Activated T-helper 9 cell treated with anti-CD3 and anti-CD28 coated beads, Interleukin-2, amount 50 U/mL, for 16 hours (primary cell): Measurements from ENCODE around the gene PTPRJ.

Experiments
- DNase-seq: peaks from one replicate; pipeline ENCODE4 v3.0.0-alpha.2; 2020; ENCODE audit warnings: low read depth

Gene PTPRJ

DNA sequence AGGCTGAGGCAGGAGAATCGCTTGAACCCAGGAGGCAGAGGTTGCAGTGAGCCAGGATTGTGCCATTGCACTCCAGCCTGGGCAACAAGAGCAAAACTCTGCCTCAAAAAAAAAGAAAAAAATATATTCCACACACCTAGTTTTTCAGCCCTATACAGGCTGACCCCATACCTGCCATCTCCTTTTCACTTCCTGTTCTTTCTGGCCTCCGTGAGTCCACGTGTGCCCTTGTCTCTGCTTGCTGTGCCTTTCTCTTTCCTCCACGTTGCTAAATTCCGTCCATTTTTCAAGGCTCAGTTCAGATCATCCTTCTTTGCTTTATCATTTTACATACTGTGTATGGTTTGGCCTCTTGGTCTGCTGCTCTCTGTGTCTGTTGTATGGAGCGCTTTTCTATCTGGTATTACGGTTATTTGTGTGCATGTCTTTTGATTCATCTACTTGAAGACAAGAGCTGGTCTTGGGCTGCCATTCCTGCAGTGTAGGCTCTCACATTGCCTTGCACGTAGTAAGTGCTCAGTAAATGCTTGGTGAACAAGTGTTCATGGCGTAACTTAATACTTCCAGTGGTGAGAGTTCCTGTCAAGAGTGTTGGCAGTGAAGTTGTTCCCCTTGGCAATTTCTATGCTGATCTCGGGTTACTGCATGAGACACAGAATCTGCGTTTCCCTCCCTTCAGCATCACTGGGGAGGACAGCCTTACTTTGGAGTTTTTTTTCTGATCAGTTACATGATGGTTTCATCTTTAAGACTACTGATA lies 57.5 kb downstream of the PTPRJ start:
- DNase-seq = no peak

DNA sequence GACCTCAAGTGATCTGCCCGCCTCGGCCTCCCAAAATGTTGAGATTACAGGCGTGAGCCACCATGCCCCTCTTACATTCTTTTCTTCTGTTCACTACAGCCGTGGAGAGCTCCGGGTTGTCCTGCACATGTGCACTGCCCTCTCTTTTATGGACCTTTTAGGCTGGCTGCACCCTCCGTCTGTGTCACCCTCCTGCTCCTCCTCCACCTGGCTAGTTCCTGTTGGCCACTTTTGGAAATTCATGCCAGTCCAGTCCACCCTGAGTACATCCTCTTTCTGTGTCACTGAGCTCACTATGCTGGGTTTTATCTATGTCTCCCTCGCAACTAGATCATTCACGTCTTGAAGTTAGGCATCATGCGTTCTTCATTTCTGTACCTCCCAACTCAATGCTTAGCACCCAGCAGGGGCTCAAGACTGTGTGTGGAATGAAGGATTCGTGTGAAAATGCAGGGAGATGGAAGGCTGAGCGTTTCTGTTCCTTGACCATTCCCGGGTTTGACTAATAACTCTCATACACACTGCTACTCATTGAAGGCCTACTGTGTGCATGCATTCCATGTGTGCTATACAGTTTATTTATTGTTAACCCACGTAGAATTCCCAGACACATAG lies 60.6 kb downstream of the PTPRJ start:
- DNase-seq = no peak

DNA sequence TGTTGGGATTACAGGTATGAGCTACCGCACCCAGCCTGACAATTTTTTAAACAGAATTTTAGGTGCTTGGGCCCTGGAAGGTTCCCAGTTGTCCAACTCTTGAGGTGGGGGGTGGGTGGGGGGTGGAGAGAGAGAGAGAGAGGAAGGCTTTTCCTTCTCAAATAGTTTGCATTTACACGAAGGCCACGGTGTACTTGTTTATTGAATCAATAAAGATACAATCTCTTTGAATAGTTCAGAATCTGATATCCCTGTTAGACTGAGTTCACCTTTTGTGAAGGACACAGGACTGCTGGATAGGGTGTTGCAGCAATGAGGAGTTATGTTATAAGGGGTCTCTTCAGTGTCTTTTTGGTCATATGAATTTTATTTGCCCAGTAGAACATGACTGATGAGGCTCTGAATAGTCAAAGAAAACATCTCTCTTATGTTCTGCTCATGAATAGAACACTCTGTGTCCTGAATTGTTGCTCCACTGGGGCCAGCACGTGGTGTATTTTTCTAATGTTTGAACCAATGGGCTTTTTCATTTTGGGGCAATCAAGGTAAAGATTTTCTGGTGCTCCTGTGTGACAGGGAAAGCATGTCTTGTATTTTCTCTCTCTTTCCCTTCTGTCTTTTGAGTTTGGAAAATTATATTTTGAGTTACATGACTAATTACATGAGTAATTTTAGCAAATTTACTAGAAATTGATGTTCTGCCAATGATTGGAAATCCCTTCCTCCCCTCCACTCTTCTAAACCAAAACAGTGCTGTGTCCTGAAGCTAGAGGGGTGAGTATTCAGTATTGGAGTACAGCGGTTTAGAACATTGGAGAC lies 61.7 kb downstream of the PTPRJ start:
- no peak for DNase-seq

DNA sequence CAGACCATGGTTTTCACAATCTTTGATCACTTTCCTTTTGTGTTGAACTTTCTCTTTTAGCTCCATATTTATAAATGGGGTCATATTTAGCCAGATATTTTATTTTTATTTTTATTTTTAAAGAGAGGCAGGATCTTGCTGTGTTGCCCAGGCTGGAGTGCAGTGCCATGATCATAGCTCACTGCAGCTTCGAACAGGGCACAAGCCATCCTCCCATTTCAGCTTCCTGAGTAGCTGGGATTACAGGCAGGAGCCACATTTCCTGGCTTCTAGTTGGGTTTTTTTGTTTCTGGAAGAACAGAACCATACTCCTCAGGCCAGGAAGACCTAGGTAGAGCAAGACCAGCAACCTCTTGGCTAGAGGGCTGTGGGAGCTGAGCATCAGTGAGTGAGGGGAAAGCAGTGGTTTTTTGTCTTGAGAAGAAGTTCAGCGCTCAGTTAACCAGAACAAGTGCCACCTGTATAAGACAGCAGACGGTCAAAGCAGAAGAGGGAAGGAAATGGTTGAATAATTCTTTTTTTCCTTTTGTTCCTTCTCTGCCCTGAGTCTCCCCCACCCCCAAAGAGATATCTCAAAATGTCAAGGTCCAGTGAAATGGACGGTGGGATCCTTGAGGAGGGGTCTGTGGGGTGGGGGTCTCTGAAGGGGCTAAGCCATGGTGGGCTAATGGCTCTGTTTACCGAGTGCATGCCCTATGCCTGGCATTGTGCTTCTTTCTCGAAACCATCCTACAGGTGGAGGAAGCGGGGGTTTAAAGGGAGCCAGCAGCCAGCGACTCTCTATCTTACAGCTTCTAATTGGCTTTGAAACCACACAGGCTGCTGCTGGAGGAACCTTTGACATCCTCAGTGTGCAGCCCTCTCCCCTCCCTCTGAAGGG lies 63.0 kb downstream of the PTPRJ start:
- DNase-seq = no peak

DNA sequence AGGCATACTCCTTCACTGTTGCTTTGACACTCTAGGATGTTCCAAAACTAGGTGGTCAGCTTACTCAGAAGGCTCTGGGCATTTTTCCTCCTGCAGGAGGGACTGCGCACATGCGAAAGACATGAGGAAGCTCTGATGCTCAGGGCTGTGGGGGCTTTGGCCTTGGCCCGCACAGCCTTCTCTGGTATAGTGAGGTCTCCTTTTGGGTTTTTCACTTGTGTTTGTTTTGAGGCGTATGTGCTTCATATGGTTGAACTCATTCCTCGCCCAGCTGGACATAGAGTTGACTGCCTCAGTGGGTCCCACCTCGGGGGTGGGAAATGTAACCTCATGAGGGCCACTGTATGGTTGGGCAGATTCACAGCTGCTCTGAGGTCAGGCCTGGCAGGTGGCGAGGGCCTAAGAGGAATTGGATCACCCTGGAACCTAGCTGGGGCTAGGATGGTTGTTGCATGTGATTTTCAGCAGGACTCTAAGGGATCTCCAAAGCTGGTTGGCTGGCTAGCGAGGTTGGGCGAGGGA lies 63.7 kb downstream of the PTPRJ start:
- DNase-seq = no peak

DNA sequence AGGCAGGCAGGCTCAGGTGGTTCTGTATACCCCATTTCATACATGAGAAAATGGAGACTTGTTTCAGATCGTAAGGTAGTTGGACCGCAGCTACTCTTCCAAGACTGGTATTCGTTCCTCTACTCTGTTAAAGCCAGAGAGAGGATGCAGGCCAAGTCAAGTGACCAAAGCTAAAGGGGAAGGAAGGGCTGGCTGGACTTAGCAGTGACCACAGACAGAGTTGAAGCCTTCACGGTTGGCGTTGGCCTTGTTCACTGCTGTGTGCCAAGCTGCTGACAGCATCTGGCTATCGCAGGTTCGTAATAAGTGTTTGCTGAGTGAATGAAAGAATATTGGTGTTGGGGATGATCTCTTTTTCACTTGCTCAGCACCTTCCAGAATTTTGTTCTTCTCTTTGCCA lies 64.2 kb downstream of the PTPRJ start:
- no peak for DNase-seq

DNA sequence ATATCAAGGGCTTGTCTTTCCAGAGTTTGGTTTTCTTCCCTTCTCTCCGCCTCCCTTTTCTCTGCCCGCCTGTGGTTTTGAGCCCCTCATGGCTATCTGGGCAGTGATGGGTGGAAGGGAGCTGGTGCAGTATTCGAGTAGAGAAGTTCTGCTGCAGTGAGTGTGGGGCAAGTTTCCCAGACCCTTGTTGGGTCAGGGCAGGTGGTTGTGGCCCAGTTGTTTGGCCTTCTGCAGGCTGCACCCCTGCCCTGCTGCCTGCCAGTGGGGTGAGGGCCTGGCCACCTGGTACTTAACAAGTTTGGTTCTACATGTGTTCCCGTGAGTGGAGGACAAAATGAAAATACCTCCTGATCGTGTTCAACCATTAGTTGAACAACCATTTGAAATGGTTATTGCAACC lies 65.2 kb downstream of the PTPRJ start:
- no peak for DNase-seq

DNA sequence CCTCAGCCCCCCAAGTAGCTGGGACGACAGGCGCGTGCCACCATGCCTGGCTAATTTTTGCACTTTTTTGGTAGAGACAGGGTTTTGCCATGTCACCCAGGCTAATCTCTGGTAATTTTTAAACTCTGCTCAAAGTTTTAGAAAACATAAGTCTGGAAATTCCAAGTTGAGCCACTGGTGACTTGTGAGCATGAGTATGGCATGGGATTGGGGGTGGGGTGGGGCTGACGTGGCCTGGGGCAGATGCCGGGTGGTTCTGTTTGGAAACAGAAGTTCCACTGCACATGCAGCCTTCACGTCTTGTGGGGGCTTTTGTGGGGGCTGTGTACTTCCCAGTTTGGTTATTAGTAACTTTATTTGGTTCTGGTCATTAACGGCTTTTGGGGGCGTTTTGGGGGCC lies 67.3 kb downstream of the PTPRJ start:
- DNase-seq = no peak

DNA sequence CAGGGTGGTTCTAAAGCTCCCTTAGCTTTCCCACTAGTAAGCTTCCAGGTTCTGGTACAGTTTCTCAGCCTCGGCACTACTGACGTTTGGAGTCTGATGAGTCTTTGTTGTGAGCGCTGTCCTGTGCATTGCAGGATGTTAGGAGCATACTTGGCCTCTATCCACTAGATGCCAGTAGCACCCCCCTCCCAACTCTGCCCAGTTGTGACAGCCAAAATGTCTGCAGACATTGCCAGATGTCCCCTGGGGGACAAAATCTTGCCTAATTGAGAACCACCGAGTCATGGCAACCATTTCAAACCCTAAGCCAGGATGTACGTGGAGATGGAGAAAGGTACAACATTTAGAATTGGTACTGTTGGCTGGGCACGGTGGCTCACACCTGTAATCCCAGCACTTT lies 68.7 kb downstream of the PTPRJ start:
- no peak for DNase-seq

DNA sequence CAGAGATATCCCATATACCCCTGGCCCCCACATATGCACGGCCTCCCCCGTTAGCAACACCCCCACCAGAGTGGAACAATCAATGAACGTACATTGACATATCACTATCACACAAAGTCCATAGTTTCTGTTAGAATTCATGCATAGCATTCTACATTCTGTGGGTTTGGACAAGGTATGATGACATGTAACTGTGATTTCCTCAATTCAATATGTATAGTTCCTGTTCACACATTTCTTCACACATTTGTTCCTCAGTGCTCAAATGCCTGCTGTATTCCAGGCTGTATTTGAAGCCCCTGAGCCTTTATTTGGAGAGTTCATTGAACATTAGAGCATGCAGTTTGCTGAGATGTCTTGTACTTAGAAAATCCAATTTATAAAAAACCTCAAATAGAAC lies 69.9 kb downstream of the PTPRJ start:
- DNase-seq = no peak

DNA sequence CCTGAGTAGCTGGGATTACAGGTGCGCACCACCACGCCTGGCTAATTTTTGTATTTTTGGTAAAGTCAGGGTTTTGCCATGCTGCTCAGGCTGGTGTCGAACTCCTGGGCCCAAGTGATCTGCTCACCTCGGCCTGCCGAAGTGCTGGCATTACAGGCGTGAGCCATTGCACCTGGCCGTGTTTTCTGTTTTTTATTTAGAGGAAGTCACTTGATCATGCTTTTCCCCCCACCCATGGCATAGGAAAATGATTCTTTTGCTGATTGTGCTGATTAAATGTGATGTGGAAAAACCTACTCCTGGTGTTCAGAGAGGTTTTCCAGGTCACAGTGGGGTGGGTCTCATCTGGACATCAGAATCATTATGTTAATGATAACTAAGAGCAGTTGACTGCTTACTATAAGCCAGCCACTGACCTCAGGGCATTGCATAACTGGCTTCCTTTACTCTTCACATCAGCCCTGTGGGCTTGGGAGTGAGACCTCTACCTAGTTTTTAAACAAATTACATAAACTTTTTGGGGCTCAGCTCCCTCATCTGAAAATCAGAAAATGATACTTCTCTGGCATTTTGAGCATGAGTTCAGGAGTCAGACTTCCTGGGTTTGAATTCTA lies 71.0 kb downstream of the PTPRJ start:
- no peak for DNase-seq

DNA sequence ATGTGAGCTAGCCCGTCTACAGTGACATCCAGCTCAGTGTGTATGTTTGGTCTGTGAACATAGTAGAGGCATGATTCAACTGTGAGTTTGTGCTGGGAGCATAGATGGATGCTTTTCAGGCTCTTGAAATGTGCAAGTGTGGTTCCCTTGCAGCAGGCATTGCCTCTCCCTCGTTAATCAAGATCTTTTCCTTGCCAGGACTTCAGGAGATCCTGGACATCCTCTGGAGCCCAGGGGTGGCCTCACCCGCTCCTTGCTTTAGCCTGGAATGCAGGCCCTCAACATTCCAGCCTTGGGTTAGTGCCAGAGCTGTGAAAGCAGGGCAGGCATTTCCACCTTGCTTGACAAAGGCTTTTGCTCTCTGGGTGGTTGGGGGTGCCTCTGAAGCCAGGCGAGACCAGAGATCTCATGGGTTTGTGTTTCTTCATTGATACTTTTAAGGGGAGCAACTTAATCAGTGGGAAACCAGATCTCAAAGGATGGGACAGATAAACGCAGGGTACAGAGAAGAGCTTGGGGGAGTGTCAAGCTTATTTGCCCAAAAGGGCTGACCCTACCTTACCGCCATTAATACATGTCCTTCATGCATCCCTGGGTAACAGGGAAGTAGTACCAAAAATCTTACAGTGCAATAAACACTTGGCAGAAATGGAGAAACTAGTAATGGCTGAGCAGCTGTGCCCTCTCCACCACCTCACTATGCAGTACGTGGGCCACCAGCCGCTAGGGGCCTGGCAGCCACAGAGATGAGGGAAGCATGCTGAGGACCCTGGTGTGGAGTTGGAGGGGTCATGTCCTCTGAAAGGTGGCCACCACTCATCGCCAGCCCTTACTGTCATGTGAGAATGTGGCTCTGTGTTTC lies 72.1 kb downstream of the PTPRJ start:
- no peak for DNase-seq

DNA sequence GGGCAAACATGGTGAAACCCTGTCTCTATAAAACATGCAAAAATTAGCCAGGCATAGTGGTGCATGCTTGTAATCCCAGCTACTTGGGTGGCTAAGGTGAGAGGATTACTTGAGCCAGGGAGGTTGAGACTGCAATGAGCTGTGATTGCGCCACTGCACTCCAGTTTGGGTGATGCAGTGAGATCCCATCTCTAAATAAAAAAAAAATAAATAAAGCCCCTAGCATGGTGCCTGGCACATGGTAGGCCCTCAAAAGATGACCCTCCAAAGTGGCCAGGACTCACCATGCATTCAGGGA lies 74.6 kb downstream of the PTPRJ start:
- DNase-seq = no peak

DNA sequence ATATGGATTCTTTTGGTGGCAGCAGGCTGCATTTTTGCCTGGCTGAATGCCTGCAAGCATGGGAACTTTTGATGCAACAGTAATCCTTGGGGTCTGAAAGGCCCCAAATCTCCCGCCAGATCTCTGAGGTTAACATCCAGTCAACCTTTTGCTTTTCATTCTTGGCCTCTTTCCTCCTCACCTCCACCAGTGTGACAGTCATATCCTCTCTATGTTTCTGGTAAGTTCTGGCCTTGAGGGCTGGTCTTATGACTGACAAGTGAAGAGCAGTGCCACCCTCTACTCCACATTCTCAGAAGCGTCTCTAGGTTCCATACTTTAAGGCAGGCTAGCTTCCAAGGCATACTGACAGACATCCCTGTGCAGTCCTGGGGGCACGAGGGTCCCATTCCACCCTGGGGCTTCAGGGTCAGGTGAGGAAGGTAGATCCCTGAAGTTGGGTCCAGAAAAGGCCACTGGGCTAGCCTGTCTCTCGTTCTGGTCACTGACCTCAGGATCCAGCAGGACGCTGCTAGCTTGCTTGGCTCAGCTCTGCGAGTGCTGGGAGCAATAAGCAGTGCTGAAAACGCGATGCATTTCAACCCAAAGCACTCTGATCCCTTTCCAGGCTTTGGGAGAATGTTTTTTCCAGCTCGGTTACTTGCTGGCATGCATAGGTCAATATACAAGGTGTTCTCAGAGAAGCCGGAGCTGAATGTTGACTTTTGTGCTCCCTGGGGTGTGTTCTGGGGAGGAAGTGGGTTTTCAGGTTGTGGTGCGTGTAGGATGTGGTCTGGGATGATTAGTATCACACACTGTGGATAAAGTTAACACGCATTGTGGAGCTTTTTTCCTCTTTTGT lies 75.2 kb downstream of the PTPRJ start:
- DNase-seq = peak; percentile 16

DNA sequence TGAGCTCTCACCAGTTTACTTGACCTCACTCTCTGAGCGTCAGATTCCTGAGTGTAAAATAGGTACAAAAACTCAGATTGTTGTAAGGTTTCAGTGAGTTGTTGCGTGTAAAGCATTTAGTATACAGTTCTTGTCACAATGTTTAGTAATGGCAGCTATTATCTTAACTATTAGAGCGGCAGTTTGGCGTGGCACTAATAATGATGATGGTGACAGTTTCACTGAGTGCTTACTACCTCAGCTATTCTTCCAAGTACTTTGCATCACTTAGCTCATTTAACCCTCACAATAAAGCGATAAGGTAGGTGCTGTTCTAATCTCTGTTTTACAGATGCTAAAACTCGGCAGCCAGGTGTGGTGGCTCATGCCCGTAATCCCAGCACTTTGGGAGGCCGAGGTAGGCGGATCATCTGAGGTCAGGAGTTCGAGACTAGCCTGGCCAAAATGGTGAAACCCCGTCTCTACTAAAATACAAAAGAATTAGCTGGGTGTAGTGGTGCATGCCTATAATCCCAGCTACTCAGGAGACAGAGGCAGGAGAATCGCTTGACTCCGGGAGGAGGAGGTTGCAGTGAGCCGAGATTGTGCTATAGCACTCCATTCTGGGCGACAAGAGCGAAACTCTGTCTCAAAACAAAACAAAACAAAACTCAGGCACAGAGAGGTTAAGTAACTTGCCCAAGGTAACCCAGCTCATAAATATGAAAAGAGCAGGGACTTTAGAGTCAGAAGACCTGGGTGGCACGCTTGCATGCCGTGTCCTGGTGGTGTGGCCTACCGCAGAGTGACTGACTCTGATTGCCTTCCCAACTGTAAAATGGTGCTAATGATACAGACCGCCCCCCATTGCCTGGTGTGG lies 76.2 kb downstream of the PTPRJ start:
- DNase-seq = no peak

DNA sequence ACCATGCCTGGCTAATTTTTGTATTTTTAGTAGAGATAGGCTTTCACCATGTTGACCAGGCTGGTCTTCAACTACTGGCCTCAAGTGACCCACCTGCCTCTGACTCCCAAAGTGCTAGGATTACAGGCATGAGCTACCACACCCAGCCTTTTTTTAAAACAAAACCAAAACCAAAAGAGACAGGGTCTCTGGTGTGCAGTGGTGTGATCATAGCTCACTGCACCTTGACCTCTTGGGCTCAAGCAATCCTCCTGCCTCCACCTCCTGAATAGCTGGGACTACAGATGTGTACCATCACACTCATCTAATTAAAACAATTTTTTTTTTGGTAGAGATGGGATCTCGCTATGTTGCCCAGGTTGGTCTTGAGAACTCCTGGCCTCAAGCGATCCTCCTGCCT lies 77.7 kb downstream of the PTPRJ start:
- no peak for DNase-seq

DNA sequence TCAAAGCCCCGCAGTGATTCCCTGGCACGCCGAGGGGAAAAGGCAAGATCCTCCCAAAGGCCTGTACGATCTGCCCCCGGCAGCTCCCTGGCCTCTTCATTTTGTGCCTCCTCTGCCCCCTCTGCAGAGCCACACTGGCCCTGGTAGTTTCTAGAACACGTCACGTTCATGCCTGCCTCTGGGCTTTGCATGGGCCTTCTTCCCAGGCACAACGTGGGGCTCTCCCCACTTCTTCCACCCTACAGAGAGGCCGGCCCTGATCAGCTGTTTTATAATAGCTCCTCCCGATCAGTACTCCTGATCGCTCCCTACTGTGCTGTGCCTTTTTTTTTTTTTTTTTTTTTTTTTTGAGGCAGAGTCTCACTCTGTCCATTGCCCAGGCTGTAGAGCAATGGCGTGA lies 78.4 kb downstream of the PTPRJ start:
- DNase-seq = no peak

DNA sequence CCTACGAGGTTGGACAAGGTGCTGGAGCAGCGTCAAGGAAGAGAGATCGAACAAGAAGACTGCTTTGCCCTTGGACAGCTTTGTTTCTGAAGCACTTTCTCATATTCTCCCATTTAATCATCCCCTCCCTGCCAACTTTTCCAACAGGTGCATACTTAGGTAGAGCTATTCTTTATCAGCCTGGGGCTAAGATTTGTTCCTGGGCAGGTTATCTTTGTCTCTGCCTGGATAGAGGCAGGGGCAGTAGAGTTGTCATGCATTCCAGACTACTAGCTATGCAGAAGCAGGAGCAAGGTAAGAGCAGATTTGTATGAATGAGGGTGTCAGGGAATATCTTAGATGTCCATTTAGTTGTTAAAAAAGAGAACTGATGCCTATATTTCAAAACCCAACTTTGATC lies 82.3 kb downstream of the PTPRJ start:
- no peak for DNase-seq

DNA sequence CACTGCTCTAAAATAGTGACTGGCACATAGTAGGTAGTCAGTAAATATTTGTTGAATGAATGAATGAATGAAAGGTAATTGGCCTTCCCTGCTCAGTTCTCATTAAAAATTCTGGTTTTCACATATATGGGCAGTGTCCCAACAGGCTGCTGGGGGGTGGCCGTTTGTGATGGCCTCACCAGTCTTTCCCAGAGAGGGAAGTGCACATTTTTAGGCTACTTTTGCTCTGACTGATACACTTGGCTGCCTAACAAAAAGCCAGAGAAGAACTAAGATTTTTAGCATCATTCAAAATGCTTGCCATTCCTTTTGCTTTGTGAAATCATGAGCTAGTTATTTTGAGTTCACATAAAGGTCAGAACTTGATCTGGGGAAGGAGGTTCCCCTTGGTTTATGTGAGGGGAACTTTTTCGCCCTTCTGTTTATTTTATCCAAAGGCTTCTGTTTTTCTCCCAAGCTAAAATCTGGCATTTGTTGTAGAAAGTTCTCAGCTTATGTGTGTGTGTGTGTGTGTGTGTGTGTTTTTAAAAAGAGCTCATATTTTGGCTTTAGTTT lies 83.1 kb downstream of the PTPRJ start:
- DNase-seq = no peak
